AG04449 (cell line): ENCODE results near the gene CYB561D2.

ENCODE experiments used
- CTCF ChIA-PET: fragments of 350-600 bp; formaldehyde crosslinking; extraction: SDS; loops from one replicate; lab custom pipeline; 2021; ENCODE audit warnings: antibody characterized with exemption; lab: Yijun Ruan, JAX
- POLR2A ChIA-PET: fragments of 400-600, 350-600 bp; formaldehyde crosslinking; extraction: SDS; loops from one replicate; lab custom pipeline; 2020; ENCODE audit warnings: antibody characterized with exemption, inconsistent platforms; lab: Yijun Ruan, JAX
- DNase-seq: peaks from one replicate; pipeline ENCODE4 v3.0.0-alpha.2; 2010; ENCODE audit warnings: low read depth, low spot score
- H3K4me3 ChIP-seq: 2 replicates; pipeline ENCODE4 v1.5.1; 2011; ENCODE audit warnings: low read depth, mild to moderate bottlenecking, control low read depth, low read length
- TF ChIP-seq, protein P1 (sequence below): IDR thresholded peaks from one replicate; pipeline ENCODE4 v1.5.1; 2011; ENCODE audit warnings: mild to moderate bottlenecking, moderate library complexity, low read length, control low read depth, inconsistent platforms; ENCODE audit not compliant: insufficient read depth; ENCODE audit errors: missing control alignments

CYB561D2 gene

DNA sequence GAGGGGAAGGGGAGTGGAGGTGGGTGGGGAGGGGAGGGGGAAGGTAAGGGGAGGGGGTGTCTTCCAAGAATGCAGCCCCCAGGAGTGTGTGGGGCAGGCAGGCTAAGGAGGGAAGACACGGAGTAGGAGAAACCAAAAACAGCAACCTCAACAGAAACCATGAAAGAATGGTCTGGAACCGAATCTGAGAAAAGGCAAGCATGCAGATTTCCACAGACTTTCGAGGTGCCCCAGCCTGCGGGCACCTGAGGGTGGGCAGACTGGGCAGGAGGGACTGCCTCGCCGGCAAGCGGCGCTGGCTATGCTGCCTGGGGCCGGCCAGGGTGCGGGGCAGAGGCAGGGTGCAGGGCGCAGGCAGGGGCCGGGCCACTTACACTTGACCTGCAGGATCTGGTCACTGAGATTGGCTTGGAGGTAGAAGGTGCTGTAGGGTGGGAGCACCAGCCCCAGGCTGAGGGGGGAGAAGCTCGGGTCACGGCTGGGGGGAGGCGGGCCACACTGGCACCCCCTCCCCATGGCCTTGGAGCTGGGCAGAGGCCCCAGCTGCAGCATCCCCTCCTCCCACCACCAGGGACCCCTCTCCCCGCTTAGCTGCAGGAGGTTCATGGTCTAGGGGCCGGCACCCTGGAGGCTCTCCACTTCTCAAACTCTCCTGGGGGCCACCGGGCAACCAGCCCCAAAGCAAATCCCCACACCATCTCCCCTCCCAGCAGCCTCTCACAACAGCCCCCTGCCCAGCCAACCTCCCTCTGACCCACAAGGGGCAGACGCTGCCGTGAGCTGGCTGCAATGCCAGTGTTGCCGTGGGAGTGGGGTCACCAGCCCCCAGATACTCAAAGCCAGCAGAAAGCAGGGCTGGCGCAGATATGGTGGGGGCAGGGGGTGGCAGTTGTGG is 23.9 kb downstream of the CYB561D2 start:
- TF ChIP-seq, protein P1, sequence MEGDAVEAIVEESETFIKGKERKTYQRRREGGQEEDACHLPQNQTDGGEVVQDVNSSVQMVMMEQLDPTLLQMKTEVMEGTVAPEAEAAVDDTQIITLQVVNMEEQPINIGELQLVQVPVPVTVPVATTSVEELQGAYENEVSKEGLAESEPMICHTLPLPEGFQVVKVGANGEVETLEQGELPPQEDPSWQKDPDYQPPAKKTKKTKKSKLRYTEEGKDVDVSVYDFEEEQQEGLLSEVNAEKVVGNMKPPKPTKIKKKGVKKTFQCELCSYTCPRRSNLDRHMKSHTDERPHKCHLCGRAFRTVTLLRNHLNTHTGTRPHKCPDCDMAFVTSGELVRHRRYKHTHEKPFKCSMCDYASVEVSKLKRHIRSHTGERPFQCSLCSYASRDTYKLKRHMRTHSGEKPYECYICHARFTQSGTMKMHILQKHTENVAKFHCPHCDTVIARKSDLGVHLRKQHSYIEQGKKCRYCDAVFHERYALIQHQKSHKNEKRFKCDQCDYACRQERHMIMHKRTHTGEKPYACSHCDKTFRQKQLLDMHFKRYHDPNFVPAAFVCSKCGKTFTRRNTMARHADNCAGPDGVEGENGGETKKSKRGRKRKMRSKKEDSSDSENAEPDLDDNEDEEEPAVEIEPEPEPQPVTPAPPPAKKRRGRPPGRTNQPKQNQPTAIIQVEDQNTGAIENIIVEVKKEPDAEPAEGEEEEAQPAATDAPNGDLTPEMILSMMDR = no peak
- ChIA-PET POLR2A (no interaction called here), CTCF (no interaction called here)
- no peak for DNase-seq
- no peak overlapping the region for H3K4me3 ChIP-seq

DNA sequence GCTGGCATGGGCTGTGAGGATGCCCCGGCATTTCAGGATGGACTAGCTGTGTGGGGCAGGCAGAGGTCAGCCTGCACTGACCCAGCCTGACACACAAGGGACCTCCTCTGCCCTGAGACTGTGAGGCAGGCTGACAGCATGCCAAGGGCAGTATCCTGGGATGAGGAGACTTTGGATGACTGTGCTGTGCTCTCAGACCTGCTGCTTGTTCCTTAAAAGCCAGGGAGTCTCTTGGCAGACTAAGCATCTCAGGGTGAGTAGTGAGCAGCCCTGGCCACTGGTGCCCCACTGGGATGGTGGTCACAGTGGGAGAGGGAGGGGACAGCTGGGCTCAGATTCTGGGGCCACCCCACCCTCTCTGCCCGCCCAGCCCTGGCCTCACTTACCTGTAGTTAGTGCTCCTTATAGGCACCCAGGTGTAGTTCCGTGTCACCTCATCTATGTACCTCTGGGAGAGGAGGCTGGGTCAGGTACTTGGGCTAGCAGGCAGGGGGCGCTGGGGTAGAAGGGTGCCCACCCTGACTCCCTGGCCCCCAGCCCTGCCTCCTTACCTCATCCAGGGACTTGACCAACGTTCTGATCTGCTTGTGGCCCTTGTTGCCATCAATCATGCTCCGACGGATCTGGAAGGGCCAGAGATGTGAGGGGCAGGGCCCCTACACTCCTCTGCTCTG is 24.7 kb downstream of the CYB561D2 start:
- DNase-seq = no peak
- TF ChIP-seq, protein P1 = no peak
- ChIA-PET POLR2A (no interaction called here), CTCF (no interaction called here)
- no peak overlapping the region for H3K4me3 ChIP-seq

DNA sequence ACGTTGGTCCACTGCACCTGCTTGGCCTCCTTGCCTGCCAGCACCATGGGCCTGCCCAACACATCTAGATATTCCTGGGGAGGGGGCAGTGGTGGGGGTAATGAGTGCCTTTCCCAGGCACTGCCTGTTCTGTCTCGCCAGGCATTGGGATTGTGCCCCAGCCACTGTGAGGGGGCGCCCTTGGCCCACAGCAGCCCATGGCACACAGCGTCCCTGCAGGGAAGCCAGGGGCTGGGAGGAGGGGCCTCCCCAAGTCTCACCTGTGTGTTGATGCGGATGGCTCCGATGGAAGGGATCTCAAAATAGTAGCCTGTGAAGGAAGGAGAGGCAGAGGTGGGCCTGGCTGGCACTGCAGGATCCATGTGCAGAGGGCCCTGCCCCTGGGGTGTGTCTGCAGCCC is 27.4 kb downstream of the CYB561D2 start:
- TF ChIP-seq, protein P1 = no peak
- no peak for DNase-seq
- ChIA-PET POLR2A (no interaction called here), CTCF (no interaction called here)
- H3K4me3 ChIP-seq = no peak overlapping the region

DNA sequence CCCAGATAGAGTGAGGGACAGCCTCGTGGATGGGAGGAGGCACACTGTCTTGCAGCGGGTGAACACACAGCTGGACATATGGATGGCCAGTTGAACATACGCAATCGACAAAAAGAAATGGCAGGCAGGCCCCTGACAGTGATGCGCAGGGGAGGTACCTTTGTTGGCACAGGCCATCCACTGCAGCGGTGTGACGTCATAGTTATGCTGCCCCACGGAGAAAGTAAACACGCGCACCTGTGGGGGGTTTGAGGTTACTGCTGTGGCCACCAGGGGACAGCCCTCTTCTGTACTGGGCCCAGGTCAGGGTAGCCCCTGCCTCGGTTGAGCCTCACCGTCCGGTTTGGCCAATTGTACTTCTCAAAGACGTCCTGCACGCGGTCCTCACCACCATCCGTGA is 28.1 kb downstream of the CYB561D2 start:
- CTCF ChIA-PET = no interaction called here
- POLR2A ChIA-PET = no interaction called here
- TF ChIP-seq, protein P1 = no peak
- no peak overlapping the region for H3K4me3 ChIP-seq
- DNase-seq = no peak

DNA sequence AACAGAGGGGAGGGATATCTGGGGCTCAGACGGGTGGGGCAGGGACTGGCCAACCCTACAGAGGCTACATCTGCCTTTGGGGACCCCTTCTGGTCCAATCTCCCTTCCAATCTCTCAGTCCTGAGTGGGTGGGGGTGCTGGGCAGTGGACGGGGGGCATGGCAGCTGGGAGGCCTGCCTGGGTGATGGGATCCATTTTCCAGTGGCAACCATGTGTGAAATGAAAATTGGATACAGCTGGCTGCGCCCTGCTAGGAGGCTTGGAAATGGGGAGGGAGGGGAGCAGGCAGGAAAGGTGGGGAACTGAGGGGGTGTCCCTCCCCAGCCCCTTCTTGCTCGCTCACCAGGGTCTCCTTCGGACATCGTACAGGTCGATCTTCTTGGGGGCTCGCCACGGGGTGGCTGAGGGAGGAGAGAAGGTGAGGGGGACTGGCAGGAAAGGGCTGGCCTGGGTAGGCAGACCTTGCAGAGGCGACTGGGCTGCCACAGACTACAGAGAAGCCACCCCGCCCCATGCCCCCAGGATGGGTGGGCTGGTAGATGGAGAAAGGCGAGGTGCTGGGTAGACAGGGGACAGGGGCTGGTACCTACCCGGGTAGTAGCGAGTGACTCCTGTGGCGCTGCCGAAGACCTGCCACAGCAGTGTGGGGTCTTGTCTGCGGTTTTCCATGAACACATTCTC is 29.9 kb downstream of the CYB561D2 start:
- DNase-seq = no peak
- ChIA-PET POLR2A (no interaction called here), CTCF (no interaction called here)
- TF ChIP-seq, protein P1 = no peak
- H3K4me3 ChIP-seq = no peak overlapping the region

DNA sequence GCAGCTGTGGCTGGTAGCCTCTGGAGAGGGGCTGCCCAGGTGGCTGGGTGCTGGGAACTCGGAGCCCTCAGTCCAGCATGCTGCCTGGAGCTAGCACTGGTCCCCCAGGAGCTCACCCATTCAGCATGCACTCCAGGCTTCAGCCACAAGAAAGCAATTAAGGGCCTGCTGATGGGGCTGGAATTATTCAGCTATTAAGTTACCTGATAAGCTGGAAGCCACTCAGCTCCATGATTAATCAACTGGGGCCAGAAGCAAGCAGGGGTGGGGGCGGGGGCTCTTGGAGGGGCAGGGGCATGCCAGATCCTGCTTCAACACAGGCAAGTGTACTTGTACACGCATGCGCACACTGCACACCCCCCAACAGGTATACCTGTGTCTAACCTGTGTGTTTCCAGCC is 30.7 kb downstream of the CYB561D2 start:
- POLR2A ChIA-PET = no interaction called here

More for the DNA sequence above, 30.7 kb downstream of the CYB561D2 start:
- TF ChIP-seq, protein P1 = no peak
- CTCF ChIA-PET = interaction anchor here (0.8 kb wide), 1 partner anchor 35 kb away, joined by 3 read pairs; no protein-coding TSS in a partner anchor
- H3K4me3 ChIP-seq = no peak overlapping the region
- DNase-seq = no peak
